ENCODE data around the gene USP27X.
A peak's percentile ranks its signal among the peaks of the same experiment; 100 is the strongest.

DNA sequence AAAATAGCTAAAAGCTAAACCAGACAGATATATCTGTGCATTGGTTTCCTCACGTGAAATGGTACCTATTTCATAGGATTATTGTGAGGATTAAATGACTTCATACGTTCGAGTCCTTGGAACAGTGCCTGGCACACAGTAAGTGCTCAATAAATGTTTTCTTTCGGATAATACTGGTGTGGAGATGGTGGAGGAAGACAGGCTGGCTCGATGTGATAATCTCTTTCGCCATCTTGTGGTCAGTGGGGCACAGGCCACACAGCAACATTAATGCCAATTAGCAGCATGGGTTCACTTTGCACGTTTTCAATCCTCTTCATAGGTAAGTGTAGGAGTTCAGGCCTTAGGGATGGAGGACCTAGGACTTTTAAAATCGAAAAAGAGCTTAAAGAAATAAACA lies 40.9 kb upstream of the USP27X start:
- TF ChIP-seq, protein P1, sequence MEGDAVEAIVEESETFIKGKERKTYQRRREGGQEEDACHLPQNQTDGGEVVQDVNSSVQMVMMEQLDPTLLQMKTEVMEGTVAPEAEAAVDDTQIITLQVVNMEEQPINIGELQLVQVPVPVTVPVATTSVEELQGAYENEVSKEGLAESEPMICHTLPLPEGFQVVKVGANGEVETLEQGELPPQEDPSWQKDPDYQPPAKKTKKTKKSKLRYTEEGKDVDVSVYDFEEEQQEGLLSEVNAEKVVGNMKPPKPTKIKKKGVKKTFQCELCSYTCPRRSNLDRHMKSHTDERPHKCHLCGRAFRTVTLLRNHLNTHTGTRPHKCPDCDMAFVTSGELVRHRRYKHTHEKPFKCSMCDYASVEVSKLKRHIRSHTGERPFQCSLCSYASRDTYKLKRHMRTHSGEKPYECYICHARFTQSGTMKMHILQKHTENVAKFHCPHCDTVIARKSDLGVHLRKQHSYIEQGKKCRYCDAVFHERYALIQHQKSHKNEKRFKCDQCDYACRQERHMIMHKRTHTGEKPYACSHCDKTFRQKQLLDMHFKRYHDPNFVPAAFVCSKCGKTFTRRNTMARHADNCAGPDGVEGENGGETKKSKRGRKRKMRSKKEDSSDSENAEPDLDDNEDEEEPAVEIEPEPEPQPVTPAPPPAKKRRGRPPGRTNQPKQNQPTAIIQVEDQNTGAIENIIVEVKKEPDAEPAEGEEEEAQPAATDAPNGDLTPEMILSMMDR (IDR thresholded peaks at IDR 0.05) = peak in 1 of 2 donors; percentile 21
- no peak for TF ChIP-seq EP300 (IDR thresholded peaks at IDR 0.05)
- TF ChIP-seq POLR2A (IDR thresholded peaks at IDR 0.05) = no peak
- no peak for TF ChIP-seq POLR2AphosphoS5 (IDR thresholded peaks at IDR 0.05)
